Activated naive CD8-positive, alpha-beta T cell treated with anti-CD3 and anti-CD28 coated beads, Interleukin-2, amount 50 U/mL, for 16 hours (primary cell): Measurements from ENCODE around the gene CD274.
"Not testable (repeated sequence)": the region's sequence is repeated elsewhere in the genome, so short reads cannot be mapped to it uniquely, and the experiment has no call there.

Experiments used
- DNase-seq: peaks from one replicate; pipeline ENCODE4 v3.0.0-alpha.2; 2020; ENCODE audit warnings: low read depth, low spot score

CD274 gene

GRCh38 chr9:5466766-5467165 is 16.4 kb downstream of the CD274 start:
- no peak for DNase-seq

DNA sequence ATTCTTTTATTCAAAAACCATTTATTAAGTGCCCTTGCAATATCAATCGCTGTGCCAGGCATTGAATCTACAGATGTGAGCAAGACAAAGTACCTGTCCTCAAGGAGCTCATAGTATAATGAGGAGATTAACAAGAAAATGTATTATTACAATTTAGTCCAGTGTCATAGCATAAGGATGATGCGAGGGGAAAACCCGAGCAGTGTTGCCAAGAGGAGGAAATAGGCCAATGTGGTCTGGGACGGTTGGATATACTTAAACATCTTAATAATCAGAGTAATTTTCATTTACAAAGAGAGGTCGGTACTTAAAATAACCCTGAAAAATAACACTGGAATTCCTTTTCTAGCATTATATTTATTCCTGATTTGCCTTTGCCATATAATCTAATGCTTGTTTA is 18.5 kb downstream of the CD274 start:
- DNase-seq = no peak

DNA sequence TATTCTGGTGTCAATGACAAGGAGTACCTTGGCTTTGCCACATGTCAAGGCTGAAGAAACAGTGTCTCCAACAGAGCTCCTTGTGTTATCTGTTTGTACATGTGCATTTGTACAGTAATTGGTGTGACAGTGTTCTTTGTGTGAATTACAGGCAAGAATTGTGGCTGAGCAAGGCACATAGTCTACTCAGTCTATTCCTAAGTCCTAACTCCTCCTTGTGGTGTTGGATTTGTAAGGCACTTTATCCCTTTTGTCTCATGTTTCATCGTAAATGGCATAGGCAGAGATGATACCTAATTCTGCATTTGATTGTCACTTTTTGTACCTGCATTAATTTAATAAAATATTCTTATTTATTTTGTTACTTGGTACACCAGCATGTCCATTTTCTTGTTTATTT is 19.8 kb downstream of the CD274 start:
- DNase-seq = no peak

GRCh38 chr9:5470816-5471215 is 20.5 kb downstream of the CD274 start:
- DNase-seq = no peak

DNA sequence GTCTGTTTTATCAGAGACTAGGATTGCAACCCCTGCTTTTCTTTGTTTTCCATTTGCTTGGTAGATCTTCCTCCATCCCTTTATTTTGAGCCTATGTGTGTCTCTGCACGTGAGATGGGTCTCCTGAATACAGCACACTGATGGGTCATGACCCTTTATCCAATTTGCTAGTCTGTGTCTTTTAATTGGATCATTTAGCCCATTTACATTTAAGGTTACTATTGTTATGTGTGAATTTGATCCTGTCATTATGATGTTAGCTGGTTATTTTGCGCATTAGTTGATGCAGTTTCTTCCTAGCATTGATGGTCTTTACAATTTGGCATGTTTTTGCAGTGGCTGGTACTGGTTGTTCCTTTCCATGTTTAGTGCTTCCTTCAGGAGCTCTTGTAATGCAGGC is 25.3 kb downstream of the CD274 start:
- DNase-seq = not testable (repeated sequence)

GRCh38 chr9:5478206-5478605 is 27.9 kb downstream of the CD274 start:
- DNase-seq = no peak

DNA sequence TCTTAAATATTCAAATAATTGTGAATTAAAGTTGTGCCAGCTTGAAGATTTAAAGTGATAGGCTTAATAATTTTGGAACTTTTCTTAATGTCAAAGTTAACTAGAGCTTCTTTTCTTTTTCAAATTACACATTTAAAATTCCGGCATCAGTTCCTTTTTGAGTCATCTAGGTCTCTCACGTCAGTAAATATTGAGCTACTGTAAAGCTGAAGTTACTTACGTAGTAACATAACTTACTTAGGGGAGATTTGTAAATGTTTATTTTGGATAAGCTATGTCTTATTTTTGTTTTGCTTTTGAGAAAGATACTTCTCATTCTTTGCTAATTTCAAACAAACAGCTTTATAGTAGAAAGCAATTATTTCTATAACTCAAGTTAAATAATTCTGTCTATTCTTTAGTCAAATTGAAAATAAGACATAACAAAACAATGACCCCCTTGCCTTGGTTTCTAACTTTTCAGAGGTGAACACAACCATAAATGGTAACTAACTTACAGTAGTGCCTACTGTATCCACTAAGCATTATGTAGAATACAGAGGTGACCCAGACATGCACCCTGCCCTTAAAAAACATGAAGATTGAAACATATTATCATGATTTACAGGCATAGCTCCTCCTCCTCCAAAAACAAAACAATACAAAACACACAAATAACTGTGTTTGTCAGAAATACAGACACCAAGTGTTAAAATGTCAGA is 29.8 kb downstream of the CD274 start:
- no peak for DNase-seq

- DNase-seq = no peak
Observed at GRCh38 chr9:5480919-5481318, 30.6 kb downstream of the CD274 start.

- no peak for DNase-seq
Observed at GRCh38 chr9:5481322-5482040, 31.1 kb downstream of the CD274 start.

GRCh38 chr9:5482194-5482593 is 31.9 kb downstream of the CD274 start:
- DNase-seq = no peak

DNA sequence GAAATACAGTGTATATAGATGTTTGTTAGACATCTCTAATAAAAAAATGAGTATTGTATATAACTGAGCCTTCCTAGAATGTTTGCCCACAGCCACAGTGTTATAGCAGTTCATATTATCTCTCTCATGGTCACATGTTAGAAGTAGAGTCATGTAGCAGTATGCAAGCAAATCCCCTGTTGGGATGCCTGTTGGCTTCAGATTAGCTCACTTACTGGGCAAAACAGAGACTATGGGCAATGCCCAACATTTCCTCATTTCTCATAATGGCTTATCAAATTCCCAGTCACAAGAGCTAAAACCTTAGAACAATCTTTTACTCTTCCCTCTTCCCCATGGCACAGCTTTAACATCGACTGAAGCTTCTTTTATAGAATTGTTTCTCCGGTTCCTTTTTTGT is 33.0 kb downstream of the CD274 start:
- no peak for DNase-seq

DNA sequence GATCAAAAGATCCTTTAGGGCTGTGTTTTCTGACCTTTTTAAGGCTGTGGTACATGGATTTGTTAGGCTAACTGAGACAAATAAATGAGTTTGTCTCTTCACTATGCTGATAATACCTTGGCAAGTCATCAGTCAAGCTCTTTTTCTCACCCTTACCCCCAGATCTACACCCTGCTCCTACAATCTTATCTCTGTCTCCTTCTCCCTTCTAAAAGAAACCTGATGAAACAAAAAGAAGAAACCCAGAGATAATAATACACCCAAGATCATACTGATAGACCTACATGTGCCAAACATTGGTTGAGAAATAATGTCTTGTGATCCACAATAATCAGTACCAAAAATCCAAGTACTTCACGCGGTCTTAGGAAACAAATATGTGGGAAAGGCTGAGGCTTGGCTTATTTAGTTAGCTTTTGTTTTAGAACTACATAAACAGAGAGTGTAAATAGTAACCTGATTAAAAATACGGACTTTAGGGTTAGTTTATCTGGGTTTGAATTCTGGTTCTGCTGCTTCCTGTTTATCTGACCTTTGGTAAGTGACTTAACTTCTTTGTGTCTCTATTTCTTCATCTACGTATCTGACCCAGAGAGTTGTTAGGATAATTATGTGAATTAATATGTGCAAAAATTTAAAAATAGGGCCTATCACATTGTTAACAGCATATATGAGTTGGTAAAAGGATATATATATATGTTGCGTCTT is 35.2 kb downstream of the CD274 start:
- no peak for DNase-seq

DNA sequence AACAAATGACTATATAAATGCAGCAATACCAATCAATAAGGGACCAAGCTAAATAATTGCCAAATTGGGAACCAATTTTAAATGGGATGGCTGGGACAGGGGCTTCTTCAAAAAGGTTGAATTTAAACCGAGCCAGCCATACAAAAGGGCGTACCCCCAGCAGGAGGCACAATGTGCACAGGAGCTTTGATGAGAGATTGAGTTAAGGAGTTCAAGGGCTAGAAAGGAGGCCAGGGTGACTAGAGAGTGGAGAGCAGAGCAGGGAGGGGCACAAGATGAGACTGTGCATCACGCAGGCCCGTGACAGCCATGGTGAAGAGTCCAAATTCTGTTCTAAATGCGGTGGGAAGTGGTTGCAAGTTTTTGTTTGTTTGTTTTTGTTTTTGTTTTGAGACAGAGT is 36.6 kb downstream of the CD274 start:
- no peak for DNase-seq

- no peak for DNase-seq
Observed at GRCh38 chr9:5488221-5489008, 38.1 kb downstream of the CD274 start.

GRCh38 chr9:5489630-5490490 is 39.5 kb downstream of the CD274 start:
- no peak for DNase-seq

DNA sequence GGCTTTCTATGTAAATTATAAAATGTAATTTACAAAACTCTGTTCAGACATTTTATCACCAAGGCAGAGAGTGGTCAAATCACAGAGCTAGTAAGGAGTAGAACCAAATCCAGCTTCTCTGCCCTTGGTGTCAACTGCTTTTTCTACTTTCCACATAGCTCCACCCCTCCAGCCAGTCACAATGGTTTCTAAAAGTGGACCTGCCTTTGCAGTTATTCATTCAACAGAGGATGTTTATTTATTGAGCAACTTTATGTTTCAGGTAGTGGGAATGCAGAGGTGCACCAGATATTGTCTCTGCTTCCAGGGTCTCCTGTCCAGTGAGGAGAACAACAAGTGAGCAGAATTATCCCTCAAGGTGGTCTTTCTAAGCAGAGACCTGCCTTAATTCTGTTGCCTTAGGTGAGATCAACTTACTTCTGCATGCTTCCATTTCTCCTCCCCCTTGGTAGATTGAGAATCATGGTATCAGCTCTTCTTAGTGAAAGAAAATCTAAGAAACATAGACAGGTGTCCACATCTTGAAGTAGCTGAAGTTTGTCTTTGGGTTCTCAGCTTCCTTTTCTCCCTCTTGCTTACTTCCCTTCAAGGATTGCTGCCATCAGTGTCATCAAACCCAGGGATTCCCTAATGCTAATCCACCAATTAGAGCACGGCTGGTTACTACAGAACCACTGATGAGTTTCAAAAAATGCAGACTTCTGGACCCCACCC is 42.8 kb downstream of the CD274 start:
- DNase-seq = no peak

GRCh38 chr9:5493679-5494511 is 43.6 kb downstream of the CD274 start:
- DNase-seq = no peak

GRCh38 chr9:5494765-5495164 is 44.4 kb downstream of the CD274 start:
- DNase-seq = not testable (repeated sequence)

DNA sequence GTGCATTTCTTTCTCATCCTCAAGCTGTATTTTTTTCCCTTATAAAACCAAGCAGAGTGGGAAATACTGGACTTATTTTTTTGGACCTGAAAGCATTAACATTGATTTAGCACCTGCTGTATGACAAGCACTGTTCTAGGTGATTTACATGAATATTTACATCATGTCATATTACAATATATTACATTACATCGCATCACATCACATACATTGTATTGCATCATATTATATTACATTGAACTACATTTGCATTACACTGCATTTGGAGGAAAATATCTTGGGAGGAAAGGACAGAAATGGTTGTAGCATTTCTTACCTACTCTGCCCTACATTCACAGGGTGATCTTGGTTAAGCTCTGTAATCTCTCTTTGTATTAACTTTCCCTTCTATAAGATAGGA is 48.8 kb downstream of the CD274 start:
- no peak for DNase-seq
